ENCODE data around the gene CFAP97D2.

GRCh38 chr13:114177245-114178010 is 1.6 kb upstream of the CFAP97D2 start:
- TF ChIP-seq, protein P1, sequence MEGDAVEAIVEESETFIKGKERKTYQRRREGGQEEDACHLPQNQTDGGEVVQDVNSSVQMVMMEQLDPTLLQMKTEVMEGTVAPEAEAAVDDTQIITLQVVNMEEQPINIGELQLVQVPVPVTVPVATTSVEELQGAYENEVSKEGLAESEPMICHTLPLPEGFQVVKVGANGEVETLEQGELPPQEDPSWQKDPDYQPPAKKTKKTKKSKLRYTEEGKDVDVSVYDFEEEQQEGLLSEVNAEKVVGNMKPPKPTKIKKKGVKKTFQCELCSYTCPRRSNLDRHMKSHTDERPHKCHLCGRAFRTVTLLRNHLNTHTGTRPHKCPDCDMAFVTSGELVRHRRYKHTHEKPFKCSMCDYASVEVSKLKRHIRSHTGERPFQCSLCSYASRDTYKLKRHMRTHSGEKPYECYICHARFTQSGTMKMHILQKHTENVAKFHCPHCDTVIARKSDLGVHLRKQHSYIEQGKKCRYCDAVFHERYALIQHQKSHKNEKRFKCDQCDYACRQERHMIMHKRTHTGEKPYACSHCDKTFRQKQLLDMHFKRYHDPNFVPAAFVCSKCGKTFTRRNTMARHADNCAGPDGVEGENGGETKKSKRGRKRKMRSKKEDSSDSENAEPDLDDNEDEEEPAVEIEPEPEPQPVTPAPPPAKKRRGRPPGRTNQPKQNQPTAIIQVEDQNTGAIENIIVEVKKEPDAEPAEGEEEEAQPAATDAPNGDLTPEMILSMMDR (IDR thresholded peaks at IDR 0.05; ENCODE audit: low read length): no peak
- TF ChIP-seq EZH2 (optimal IDR thresholded peaks at IDR 0.05; ENCODE audit: low read depth, low read length) (no peak), EZH2phosphoT487 (IDR thresholded peaks at IDR 0.05; ENCODE audit: low read length) (no peak)
